ENCODE measurements around the gene CD209.

Gene CD209

DNA sequence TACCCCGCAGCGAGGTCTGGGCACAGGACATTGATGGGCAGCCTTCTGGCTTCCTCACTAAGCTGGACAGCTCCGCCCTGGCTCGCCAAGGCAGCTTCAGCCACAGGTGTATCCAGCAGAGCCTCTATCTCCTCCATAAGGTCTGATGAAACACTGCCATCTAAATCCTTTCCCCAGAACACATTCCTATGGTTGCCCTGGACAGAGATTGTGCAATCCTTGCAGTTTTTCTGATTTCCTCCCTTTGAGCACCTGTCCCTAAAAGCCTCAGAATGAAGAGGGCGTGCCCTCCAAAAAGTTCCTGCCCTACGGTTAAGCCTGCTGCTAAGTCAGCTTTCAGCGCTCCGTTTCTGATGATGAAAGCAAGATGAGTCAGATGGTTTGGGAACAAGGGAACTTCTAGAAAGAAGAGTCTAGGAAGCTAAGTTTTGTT, 36.7 kb upstream of the CD209 start:
- TF ChIP-seq, protein P1, sequence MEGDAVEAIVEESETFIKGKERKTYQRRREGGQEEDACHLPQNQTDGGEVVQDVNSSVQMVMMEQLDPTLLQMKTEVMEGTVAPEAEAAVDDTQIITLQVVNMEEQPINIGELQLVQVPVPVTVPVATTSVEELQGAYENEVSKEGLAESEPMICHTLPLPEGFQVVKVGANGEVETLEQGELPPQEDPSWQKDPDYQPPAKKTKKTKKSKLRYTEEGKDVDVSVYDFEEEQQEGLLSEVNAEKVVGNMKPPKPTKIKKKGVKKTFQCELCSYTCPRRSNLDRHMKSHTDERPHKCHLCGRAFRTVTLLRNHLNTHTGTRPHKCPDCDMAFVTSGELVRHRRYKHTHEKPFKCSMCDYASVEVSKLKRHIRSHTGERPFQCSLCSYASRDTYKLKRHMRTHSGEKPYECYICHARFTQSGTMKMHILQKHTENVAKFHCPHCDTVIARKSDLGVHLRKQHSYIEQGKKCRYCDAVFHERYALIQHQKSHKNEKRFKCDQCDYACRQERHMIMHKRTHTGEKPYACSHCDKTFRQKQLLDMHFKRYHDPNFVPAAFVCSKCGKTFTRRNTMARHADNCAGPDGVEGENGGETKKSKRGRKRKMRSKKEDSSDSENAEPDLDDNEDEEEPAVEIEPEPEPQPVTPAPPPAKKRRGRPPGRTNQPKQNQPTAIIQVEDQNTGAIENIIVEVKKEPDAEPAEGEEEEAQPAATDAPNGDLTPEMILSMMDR (IDR thresholded peaks at IDR 0.05; ENCODE audit: control extremely low read depth, extremely low read depth, low read depth, missing control alignments): no peak
- CTCF ChIA-PET: interaction anchor here (1.3 to 2.9 kb wide), 3 partner anchors 16 to 47 kb away, joined by 4 to 12 read pairs (median 5); no protein-coding TSS in a partner anchor
- POLR2A ChIA-PET: no interaction called here
- no peak for DNase-seq (ENCODE audit: extremely low spot score)

DNA sequence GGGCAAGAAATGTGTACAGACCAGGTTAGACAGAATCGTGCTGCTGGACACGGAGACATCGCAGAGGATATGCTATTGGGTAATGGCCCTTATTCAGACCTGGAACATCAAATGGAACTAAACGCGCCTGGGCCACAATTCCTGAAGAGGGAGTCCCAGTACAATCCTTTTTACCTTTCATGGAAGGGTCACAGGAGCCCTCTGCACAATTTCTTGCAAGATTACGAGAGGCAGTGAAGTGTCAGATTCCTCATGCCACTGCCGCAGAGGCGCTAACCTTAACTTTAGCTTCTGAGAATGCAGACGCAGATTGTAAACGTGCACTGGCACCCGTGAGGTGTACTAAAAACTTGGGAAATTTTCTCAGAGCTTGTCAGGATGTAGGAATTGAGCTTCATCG, 33.8 kb upstream of the CD209 start:
- POLR2A ChIA-PET: no interaction called here
- CTCF ChIA-PET: no interaction called here
- no peak for DNase-seq (ENCODE audit: extremely low spot score)
- TF ChIP-seq, protein P1 (IDR thresholded peaks at IDR 0.05; ENCODE audit: control extremely low read depth, extremely low read depth, low read depth, missing control alignments): no peak

DNA sequence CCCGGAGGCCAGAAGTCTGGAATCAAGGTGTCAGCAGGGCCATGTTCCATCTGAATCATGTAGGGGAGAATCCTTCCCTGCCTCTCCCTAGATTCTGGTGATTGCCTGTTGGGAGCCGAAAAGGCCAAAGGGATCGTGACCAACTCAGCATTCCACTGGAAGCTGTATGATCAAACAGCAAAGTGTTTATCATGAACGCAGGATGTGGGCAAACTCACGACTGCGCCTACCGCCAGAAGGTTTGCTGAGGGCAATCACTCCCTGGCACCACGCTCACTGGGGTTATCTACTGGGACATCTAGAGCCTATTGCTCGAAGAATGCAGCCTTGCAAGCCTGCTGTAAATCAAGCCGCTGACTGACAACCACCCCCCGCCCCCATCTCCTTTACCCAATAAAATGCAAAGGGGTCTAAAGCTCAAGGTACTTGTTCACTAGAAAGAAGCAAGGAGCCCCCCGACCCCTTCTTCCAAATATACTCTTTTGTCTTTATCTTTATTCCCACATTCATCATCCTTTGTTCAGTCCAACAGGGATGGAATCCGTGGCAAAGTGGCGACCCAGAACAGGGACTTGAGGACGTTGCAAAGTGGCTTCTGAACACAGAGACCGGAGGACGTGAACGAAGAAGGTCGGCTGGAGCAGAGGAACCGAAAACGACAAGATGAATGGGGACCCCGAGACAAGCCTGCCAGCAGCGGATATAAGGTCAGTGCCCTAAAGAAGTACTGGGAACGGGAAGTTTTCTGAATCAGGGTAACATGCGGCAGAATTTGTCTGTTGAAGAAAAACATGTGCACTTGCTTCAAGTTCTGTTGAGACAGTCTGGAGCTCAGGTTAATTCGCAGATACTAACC, 32.5 kb upstream of the CD209 start:
- TF ChIP-seq, protein P1 (IDR thresholded peaks at IDR 0.05; ENCODE audit: control extremely low read depth, extremely low read depth, low read depth, missing control alignments): no peak
- CTCF ChIA-PET: interaction anchor here (1.0 to 1.3 kb wide), 2 partner anchors 20 to 212 kb away, joined by 3 to 4 read pairs; no protein-coding TSS in a partner anchor
- POLR2A ChIA-PET: no interaction called here

DNA sequence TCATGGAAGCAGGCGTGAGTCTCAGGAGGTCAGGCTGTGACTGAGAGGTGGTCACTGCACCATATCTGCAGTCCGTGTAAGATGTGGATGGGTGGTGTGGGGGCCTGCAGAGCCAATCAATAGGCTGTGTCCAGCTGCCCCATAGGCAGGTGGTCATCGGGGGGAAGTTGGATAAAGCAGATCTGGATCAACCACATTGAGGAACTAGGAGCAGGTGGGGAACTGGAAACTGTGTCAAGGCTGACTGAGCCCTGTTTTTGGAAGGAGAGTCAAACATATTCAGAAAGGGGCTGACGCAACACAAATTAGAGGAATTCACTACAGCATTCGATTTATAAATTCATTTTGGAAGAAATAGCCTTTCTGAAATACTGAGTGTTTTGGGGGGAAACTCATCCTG, 30.7 kb upstream of the CD209 start:
- DNase-seq (ENCODE audit: extremely low spot score): no peak
- TF ChIP-seq, protein P1 (IDR thresholded peaks at IDR 0.05; ENCODE audit: control extremely low read depth, extremely low read depth, low read depth, missing control alignments): no peak
- POLR2A ChIA-PET: no interaction called here
- CTCF ChIA-PET: interaction anchor here (0.9 to 1.3 kb wide), 2 partner anchors 31 to 210 kb away, joined by 3 to 4 read pairs; partner anchors contain the start of gene CD209

More for the DNA sequence above, 32.5 kb upstream of the CD209 start:
- DNase-seq (ENCODE audit: extremely low spot score): no peak

DNA sequence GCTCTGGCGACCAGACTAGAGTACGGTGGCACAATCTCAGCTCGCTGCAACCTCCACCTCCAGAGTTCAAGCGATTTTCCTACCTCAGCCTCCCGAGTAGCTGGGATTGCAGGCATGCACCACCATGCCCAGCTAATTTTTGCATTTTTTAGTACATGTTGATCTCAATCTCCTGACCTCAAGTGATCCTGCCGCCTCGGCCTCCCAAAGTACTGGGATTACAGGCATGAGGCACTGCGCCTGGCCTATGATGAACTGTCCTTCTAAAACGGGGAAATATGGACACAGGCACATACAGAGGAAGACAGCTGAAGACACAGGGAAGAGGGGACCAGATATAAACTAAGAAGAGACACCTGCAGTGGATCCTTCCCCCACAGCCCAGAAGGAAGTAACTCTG, 28.4 kb upstream of the CD209 start:
- ChIA-PET CTCF (interaction anchor here (1.3 to 2.1 kb wide), 4 partner anchors 9 to 33 kb away, joined by 3 to 6 read pairs (median 4); no protein-coding TSS in a partner anchor), POLR2A (no interaction called here)
- DNase-seq (ENCODE audit: extremely low spot score): no peak
- TF ChIP-seq, protein P1 (IDR thresholded peaks at IDR 0.05; ENCODE audit: control extremely low read depth, extremely low read depth, low read depth, missing control alignments): no peak

DNA sequence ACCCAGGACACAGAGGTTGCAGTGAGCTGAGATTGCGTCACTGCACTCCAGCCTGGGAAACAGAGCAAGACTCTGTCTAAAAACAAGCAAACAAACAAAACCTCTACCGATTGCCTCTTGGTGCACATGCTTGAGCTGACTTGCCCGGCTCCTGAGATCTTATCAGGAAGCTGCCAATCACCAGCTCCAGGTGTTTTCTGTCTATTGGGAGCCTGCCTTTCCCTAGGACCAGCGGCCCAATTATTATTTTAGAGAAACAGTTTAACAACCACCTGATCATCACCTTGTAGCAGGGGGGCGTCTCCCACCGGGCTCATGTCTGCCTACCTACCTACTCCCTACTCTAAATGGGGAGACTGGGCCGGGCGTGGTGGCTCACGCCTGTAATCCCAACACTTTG, 26.5 kb upstream of the CD209 start:
- ChIA-PET POLR2A (no interaction called here), CTCF (no interaction called here)
- DNase-seq (ENCODE audit: extremely low spot score): no peak
- TF ChIP-seq, protein P1 (IDR thresholded peaks at IDR 0.05; ENCODE audit: control extremely low read depth, extremely low read depth, low read depth, missing control alignments): no peak
